Osteocyte (in vitro differentiated cells): Measurements from ENCODE around the gene CUL7. TPM values are rescaled to one million over a fixed set of nuclear protein-coding genes. Genes with fewer than 3 reads are reported as not detected.
A peak's percentile ranks its signal among the peaks of the same experiment; 100 is the strongest.

Experiments used
- DNase-seq: peaks from one replicate; pipeline ENCODE4 v3.0.0; 2021; ENCODE audit warnings: mixed read lengths; ENCODE audit not compliant: unreplicated experiment; ENCODE audit errors: extremely low spot score
- H3K27ac Mint-ChIP-seq: one replicate; pipeline ENCODE4 v1.8.0; 2021; ENCODE audit warnings: mild to moderate bottlenecking, mixed read lengths; ENCODE audit not compliant: unreplicated experiment
- H3K27me3 Mint-ChIP-seq: one replicate; pipeline ENCODE4 v1.8.0; 2021; ENCODE audit warnings: mixed read lengths; ENCODE audit not compliant: unreplicated experiment
- H3K36me3 Mint-ChIP-seq: one replicate; pipeline ENCODE4 v1.8.0; 2021; ENCODE audit warnings: mixed read lengths; ENCODE audit not compliant: unreplicated experiment
- H3K4me1 Mint-ChIP-seq: one replicate; pipeline ENCODE4 v1.8.0; 2021; ENCODE audit warnings: mixed read lengths; ENCODE audit not compliant: unreplicated experiment
- H3K4me3 Mint-ChIP-seq: one replicate; pipeline ENCODE4 v1.8.0; 2021; ENCODE audit warnings: mild to moderate bottlenecking, moderate library complexity, mixed read lengths; ENCODE audit not compliant: unreplicated experiment
- H3K9me3 Mint-ChIP-seq: one replicate; pipeline ENCODE4 v1.8.0; 2021; ENCODE audit warnings: mixed read lengths; ENCODE audit not compliant: unreplicated experiment
- total RNA-seq: library from RNA; stranded (reverse); gene quantifications from 2 replicates; pipeline ENCODE4 v1.2.1, GENCODE V29; 2021
- TF ChIP-seq, protein P1 (sequence below): fragments of 200-600 bp; sonication (generic); IDR thresholded peaks from 2 replicates; pipeline ENCODE4 v1.5.0; 2021; ENCODE audit warnings: antibody characterized with exemption, mild to moderate bottlenecking, moderate library complexity

CUL7 gene
- total RNA-seq, 1 donor from 2014 or later = 59.9 TPM

DNA sequence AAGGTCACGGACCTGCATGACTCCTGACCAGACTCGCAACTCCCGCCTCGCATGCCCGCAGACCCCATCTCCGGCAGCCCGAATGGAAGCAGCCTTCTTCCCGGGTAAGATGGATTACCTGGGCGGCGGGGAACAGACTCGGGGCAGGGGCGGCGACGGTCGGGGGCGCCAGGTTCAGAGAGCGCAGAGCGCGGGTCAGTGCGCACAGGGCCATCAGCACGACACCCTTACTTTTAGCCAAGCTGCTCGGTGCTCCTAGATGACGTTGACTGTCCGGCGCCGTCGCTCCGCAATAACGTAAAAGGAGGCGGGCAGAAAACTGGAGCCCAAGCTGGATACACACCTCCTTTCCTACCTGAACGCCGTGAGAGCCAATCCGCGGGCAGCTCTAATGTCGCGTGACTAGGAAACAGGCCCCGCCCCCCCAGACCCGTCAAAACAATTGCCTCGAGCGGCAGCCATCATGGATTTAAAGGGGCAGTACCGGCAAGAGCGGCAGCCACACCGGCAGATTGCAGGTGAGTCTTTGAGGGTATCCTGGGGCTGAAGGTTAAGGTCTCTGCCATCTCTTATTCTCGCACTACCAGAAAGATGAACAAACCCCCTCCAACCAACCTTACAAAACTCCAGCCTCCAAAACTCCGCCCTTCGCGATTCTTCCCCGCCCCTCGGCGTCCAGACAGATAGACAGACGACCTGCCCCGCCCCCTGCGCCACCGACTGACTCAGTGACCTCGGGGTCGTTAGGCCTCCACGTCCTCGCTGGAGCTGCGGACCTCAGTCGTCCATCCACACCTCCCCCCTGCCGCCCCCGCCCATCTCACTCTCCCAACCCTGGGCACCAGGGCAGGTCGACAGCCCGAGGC lies 5.8 kb upstream of the CUL7 start, which contains the start of the genes KLC4 and MRPL2:
Gene KLC4 (plus strand): TSS at position 464 of the 866 bp plus-strand sequence. CDS start 1,705 bp downstream, outside the sequence.
Gene MRPL2 (minus strand): TSS at position 267 of the 866 bp plus-strand sequence. CDS start 53 bp downstream, at position 214.
- H3K36me3 Mint-ChIP-seq = peaks cover 19% of the 10 kb centered on the region
- TF ChIP-seq, protein P1, sequence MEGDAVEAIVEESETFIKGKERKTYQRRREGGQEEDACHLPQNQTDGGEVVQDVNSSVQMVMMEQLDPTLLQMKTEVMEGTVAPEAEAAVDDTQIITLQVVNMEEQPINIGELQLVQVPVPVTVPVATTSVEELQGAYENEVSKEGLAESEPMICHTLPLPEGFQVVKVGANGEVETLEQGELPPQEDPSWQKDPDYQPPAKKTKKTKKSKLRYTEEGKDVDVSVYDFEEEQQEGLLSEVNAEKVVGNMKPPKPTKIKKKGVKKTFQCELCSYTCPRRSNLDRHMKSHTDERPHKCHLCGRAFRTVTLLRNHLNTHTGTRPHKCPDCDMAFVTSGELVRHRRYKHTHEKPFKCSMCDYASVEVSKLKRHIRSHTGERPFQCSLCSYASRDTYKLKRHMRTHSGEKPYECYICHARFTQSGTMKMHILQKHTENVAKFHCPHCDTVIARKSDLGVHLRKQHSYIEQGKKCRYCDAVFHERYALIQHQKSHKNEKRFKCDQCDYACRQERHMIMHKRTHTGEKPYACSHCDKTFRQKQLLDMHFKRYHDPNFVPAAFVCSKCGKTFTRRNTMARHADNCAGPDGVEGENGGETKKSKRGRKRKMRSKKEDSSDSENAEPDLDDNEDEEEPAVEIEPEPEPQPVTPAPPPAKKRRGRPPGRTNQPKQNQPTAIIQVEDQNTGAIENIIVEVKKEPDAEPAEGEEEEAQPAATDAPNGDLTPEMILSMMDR = no peak
- H3K4me3 Mint-ChIP-seq = peak within 1 kb of the TSS; percentile 95
- DNase-seq = peak; percentile 98
- no peaks in the 10 kb centered on the region for H3K9me3 Mint-ChIP-seq
- peak within 1 kb of the TSS; percentile 99 for H3K27ac Mint-ChIP-seq
- H3K27me3 Mint-ChIP-seq = no peaks in the 10 kb centered on the region
- peaks cover 32% of the 10 kb centered on the region for H3K4me1 Mint-ChIP-seq

DNA sequence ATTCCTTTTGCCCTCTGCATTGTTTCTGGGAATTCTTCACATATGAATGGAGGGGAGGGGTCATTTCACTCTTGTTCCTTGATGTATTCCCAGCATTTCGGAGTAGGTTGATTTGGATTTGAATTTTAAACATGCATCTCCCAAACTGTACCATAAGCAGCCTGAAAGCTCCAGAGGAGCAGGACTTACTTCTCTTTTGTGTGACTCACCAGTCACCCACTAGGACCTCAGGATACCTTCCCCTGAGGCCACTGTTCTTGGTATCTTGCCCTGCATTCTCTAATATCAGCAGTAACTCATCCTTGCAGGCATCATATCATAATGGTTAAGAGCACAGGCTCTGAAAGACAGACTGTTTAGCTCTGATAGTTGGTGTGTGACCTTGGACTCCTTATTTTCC lies 4.9 kb upstream of the CUL7 start:
- H3K27me3 Mint-ChIP-seq = no peaks in the 10 kb centered on the region
- peak overlapping the region; percentile 99 for H3K27ac Mint-ChIP-seq
- H3K4me3 Mint-ChIP-seq = peak overlapping the region; percentile 95
- no peak for DNase-seq
- H3K36me3 Mint-ChIP-seq = peaks cover 15% of the 10 kb centered on the region
- TF ChIP-seq, protein P1 = no peak
- H3K4me1 Mint-ChIP-seq = peaks cover 38% of the 10 kb centered on the region
- H3K9me3 Mint-ChIP-seq = no peaks in the 10 kb centered on the region

DNA sequence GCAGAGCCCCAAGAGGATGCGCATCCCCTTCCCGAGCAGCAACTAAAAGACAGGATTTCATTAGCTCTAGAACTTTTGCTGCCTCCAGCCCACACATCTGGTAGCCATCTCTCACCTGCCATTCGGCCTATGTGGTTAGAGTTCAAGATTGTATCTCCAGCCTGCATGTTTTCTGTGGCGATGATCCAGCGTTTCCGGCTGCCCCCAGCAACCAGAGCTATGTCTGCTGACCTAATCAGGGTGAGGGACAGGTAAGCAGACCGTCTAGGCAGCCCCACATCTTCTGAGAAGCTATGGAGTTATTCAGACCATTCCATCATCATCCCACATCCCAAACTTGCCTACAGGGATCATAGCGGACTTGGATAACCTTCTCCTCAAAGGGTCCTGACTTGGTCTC lies 2.3 kb upstream of the CUL7 start:
- DNase-seq = no peak
- TF ChIP-seq, protein P1 = no peak
- peaks cover 54% of the 10 kb centered on the region for H3K4me1 Mint-ChIP-seq
- H3K9me3 Mint-ChIP-seq = no peaks in the 10 kb centered on the region
- no peaks in the 10 kb centered on the region for H3K27me3 Mint-ChIP-seq
- H3K4me3 Mint-ChIP-seq = no peak overlapping the region
- peaks cover 17% of the 10 kb centered on the region for H3K36me3 Mint-ChIP-seq
- H3K27ac Mint-ChIP-seq = peak overlapping the region; percentile 7

DNA sequence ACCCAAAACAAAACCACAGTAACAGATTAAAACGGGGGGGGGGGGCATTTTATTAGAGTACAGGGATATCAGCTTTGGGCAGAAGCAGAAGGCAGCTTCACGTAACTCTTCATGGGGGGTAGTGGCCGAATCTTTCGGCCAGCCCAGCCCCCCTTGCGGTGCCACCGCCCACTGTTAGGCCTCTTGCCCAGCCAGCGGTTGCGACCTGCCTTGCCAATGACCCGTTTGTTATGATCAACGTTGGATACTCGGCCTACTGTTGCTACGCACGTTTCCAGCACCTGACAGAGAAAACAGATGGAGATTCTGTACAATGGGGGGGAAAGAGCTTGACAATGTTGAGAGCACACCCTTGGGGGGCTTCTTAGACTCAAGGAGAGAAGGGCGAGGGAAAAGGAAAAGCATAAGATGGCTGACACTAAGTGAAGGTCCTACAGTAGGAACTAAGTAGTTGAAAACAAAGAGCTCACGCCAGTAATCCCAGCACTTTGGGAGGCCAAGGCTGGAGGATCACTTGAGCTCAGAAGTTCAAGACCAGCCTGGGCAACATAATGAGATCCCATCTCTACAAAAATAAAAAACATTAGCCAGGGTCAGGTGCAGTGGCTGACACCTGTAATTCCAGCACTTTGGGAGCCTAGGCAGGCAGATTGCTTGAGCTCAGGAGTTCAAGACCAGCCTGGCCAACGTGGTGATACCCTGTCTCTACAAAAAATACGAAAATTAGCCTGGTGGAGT lies 724 bp upstream of the CUL7 start:
- no peak for DNase-seq
- TF ChIP-seq, protein P1 = no peak
- Mint-ChIP-seq H3K27me3 (no peaks in the 10 kb centered on the region), H3K4me3 (peak overlapping the region; percentile 97), H3K27ac (peak overlapping the region; percentile 97), H3K36me3 (peaks cover 30% of the 10 kb centered on the region), H3K9me3 (no peaks in the 10 kb centered on the region), H3K4me1 (peaks cover 46% of the 10 kb centered on the region)
